Keratinocyte (primary cell): ENCODE results near the gene C1D. TPM values are rescaled to one million over a fixed set of nuclear protein-coding genes. Genes with fewer than 3 reads are reported as not detected.
"Not testable (repeated sequence)": the region's sequence is repeated elsewhere in the genome, so short reads cannot be mapped to it uniquely, and the experiment has no call there.

Experiments
- DNase-seq: peaks from one replicate; pipeline ENCODE4 v3.0.0-alpha.2; 2011; ENCODE audit warnings: low read depth, missing footprints, low spot score
- FAIRE-seq: peaks from 2 replicates; lab custom pipeline; 2011; peaks lifted over from hg19 to GRCh38; lab: Jason Lieb, UNC
- H2AFZ ChIP-seq: 2 replicates; pipeline ENCODE4 v1.6.0; 2012; ENCODE audit warnings: low read length, control low read depth, inconsistent platforms; ENCODE audit not compliant: control insufficient read depth
- H3K27ac ChIP-seq: 2 replicates; pipeline ENCODE4 v1.5.1; 2011; ENCODE audit warnings: low read length; ENCODE audit not compliant: control insufficient read depth, insufficient read depth
- H3K27me3 ChIP-seq: 3 replicates; pipeline ENCODE4 v1.6.0; 2011; ENCODE audit warnings: low read length; ENCODE audit not compliant: control insufficient read depth, insufficient read depth; ENCODE audit errors: extremely low read depth
- H3K36me3 ChIP-seq, 2 experiments: 2 replicates in 1 of 2; 3 replicates in 1 of 2; pipeline ENCODE4 v1.5.1; 2011; ENCODE audit warnings: low read length in 2 of 2, mild to moderate bottlenecking in 1 of 2; ENCODE audit not compliant: control insufficient read depth in 2 of 2, insufficient read depth in 2 of 2; ENCODE audit errors: extremely low read depth in 1 of 2
- H3K4me1 ChIP-seq: 3 replicates; pipeline ENCODE4 v1.5.1; 2011; ENCODE audit warnings: low read length; ENCODE audit not compliant: control insufficient read depth, insufficient read depth; ENCODE audit errors: extremely low read depth
- H3K4me2 ChIP-seq: 3 replicates; pipeline ENCODE4 v1.6.0; 2011; ENCODE audit warnings: low read depth, low read length; ENCODE audit not compliant: control insufficient read depth, insufficient read depth; ENCODE audit errors: extremely low read depth
- H3K4me3 ChIP-seq, 3 experiments: fragments of 200-600 bp in 1 of 3; sonication (generic) in 1 of 3; 2 replicates in 2 of 3; 3 replicates in 1 of 3; pipeline ENCODE4 v1.5.1; 2011 to 2016; ENCODE audit warnings: low read length in 3 of 3, mild to moderate bottlenecking in 3 of 3, control low read depth in 2 of 3, inconsistent platforms in 1 of 3, low read depth in 1 of 3, mixed read lengths in 1 of 3, mixed run types in 1 of 3, moderate library complexity in 1 of 3; ENCODE audit not compliant: control insufficient read depth in 2 of 3, insufficient read depth in 2 of 3; ENCODE audit errors: extremely low read depth in 1 of 3
- H3K79me2 ChIP-seq: 2 replicates; pipeline ENCODE4 v1.6.0; 2012; ENCODE audit warnings: low read length; ENCODE audit not compliant: control insufficient read depth, insufficient read depth
- H3K9ac ChIP-seq: 3 replicates; pipeline ENCODE4 v1.6.0; 2011; ENCODE audit warnings: low read length; ENCODE audit not compliant: control insufficient read depth, insufficient read depth; ENCODE audit errors: extremely low read depth
- H3K9me1 ChIP-seq: 3 replicates; pipeline ENCODE4 v1.6.0; 2011; ENCODE audit warnings: low read length; ENCODE audit not compliant: control insufficient read depth, insufficient read depth; ENCODE audit errors: extremely low read depth
- H3K9me3 ChIP-seq: 2 replicates; pipeline ENCODE4 v1.5.1; 2012; ENCODE audit warnings: low read depth, low read length; ENCODE audit not compliant: control insufficient read depth
- H4K20me1 ChIP-seq: 3 replicates; pipeline ENCODE4 v1.6.0; 2011; ENCODE audit warnings: low read length; ENCODE audit not compliant: control insufficient read depth, insufficient read depth; ENCODE audit errors: extremely low read depth
- EZH2 ChIP-seq: IDR thresholded peaks from one replicate; pipeline ENCODE4 v1.6.1; 2012; ENCODE audit warnings: inconsistent platforms, mild to moderate bottlenecking, low read length, moderate library complexity
- dilution Hi-C: fragments of 300-500 bp; cut with MboI; formaldehyde crosslinking; loops from one replicate; pipeline ENCODE4 v1.7.0; 2020; ENCODE audit warnings: low sequenced_read_pairs; ENCODE audit not compliant: extremely low pct_ligation_motif_present
- polyA plus RNA-seq, 5 experiments: library from polyadenylated mRNA; depleted of rRNA in 3 of 5; stranded (reverse) in 3 of 5; stranded (forward) in 1 of 5; unstranded in 1 of 5; fragments of >200 nt; gene quantifications; 1 replicate in 1 of 5; 2 replicates in 3 of 5; 3 replicates in 1 of 5; pipeline versions ENCODE4 v1.2.1 to v1.2.3, GENCODE V29; 2011 to 2012; ENCODE audit warnings: missing spikeins in 2 of 5, low read depth in 1 of 5, low replicate concordance in 1 of 5
- TF ChIP-seq, protein P1 (sequence below), 3 experiments: IDR thresholded peaks in 1 of 3; conservative IDR thresholded peaks in 1 of 3; optimal IDR thresholded peaks in 1 of 3; 2 replicates in 2 of 3; 3 replicates in 1 of 3; pipeline versions ENCODE3 to v1.5.1; 2011; ENCODE audit warnings: low read length in 3 of 3, mild to moderate bottlenecking in 3 of 3, moderate library complexity in 2 of 3, control low read depth in 1 of 3, inconsistent platforms in 1 of 3; ENCODE audit not compliant: insufficient read depth in 2 of 3; ENCODE audit errors: extremely low read depth in 1 of 3

The C1D gene
- polyA plus RNA-seq, 1 donor (not counting 4 experiments of a cell fraction or from before 2014, with no cell fraction given): 45.3 TPM

DNA sequence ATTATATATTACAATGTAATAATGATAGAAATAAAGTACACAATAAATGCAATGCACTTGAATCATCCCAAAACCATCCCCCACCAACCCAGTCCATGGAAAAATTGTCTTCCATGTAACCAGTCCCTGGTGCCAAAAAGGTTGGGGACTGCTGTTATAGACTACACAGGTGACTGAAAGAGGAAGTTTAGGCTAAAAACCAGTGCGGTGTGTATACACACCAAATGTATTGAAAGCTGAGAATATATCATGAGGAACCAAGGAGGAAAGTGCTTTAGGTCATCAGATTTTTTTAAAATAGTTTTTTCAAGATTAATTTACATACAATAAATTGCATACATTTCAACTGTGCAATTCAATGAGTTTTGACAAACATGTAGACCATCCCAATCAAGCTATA lies 20.5 kb upstream of the C1D start:
- DNase-seq: no peak

DNA sequence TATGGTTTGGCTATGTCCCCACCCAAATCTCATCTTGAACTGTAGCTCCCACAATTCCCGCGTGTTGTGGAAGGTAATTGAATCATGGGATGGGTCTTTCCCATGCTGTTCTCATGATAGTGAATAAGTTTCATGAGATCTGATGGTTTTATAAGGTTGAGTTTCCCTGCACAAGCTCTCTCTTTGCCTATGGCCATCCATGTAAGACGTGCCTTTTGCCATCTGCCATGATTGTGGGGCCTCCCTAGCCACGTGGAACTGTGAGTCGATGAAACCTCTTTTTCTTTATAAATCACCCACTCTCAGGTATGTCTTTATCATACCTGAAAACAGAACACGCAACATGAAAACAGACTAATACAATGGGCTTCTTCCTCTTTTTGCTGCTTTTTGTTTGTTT lies 11.2 kb upstream of the C1D start:
- no peaks in the 10 kb centered on the region for H3K9me1 ChIP-seq
- FAIRE-seq: no peak
- H3K9me3 ChIP-seq: no peaks in the 10 kb centered on the region
- no peaks in the 10 kb centered on the region for H3K4me1 ChIP-seq
- no peaks in the 10 kb centered on the region for H4K20me1 ChIP-seq
- H3K9ac ChIP-seq: no peak overlapping the region
- no peaks in the 10 kb centered on the region for H3K79me2 ChIP-seq
- H3K4me2 ChIP-seq: no peak overlapping the region
- H3K27me3 ChIP-seq: peaks cover 2% of the 10 kb centered on the region
- H2AFZ ChIP-seq: no peak overlapping the region
- dilution Hi-C loops: no loop called here
- TF ChIP-seq EZH2: no peak
- TF ChIP-seq, protein P1, sequence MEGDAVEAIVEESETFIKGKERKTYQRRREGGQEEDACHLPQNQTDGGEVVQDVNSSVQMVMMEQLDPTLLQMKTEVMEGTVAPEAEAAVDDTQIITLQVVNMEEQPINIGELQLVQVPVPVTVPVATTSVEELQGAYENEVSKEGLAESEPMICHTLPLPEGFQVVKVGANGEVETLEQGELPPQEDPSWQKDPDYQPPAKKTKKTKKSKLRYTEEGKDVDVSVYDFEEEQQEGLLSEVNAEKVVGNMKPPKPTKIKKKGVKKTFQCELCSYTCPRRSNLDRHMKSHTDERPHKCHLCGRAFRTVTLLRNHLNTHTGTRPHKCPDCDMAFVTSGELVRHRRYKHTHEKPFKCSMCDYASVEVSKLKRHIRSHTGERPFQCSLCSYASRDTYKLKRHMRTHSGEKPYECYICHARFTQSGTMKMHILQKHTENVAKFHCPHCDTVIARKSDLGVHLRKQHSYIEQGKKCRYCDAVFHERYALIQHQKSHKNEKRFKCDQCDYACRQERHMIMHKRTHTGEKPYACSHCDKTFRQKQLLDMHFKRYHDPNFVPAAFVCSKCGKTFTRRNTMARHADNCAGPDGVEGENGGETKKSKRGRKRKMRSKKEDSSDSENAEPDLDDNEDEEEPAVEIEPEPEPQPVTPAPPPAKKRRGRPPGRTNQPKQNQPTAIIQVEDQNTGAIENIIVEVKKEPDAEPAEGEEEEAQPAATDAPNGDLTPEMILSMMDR (optimal IDR thresholded peaks at IDR 0.05 in 1 of 3, IDR thresholded peaks at IDR 0.05 in 1 of 3, conservative IDR thresholded peaks at IDR 0.05 in 1 of 3; ENCODE audit: extremely low read depth in 1 of 3, insufficient read depth in 2 of 3, low read length in 3 of 3): no peak
- DNase-seq: no peak
- no peaks in the 10 kb centered on the region for H3K36me3 ChIP-seq
- H3K27ac ChIP-seq: no peak overlapping the region
- H3K4me3 ChIP-seq: no peak overlapping the region

More for the DNA sequence above, 20.5 kb upstream of the C1D start:
- dilution Hi-C loops: no loop called here
- Histone ChIP-seq H3K4me3 (no peak overlapping the region), H2AFZ (no peak overlapping the region), H3K4me2 (no peak overlapping the region), H4K20me1 (no peaks in the 10 kb centered on the region), H3K4me1 (no peaks in the 10 kb centered on the region), H3K9me3 (no peaks in the 10 kb centered on the region), H3K9me1 (no peaks in the 10 kb centered on the region), H3K79me2 (no peaks in the 10 kb centered on the region), H3K36me3 (no peaks in the 10 kb centered on the region), H3K27ac (no peak overlapping the region), H3K9ac (no peak overlapping the region), H3K27me3 (no peaks in the 10 kb centered on the region)
- TF ChIP-seq EZH2: no peak
- TF ChIP-seq, protein P1 (optimal IDR thresholded peaks at IDR 0.05 in 1 of 3, IDR thresholded peaks at IDR 0.05 in 1 of 3, conservative IDR thresholded peaks at IDR 0.05 in 1 of 3; ENCODE audit: extremely low read depth in 1 of 3, insufficient read depth in 2 of 3, low read length in 3 of 3): no peak
- FAIRE-seq: no peak

- H3K27me3 ChIP-seq, H3K27ac ChIP-seq, DNase-seq, H3K36me3 ChIP-seq, H4K20me1 ChIP-seq, dilution Hi-C loops, H3K4me3 ChIP-seq, H3K9me3 ChIP-seq, FAIRE-seq, H3K4me2 ChIP-seq, H3K9me1 ChIP-seq, H3K9ac ChIP-seq: not testable (repeated sequence)
- Histone ChIP-seq H2AFZ (peak overlapping the region; percentile 43), H3K4me1 (peaks cover 20% of the 10 kb centered on the region), H3K79me2 (peaks cover 34% of the 10 kb centered on the region)
These were observed 1.2 kb upstream of the C1D start for GRCh38 chr2:68063797-68064646.
